Measurements from ENCODE around the gene NEMP1. TPM values are rescaled to one million over a fixed set of nuclear protein-coding genes. Genes with fewer than 3 reads are reported as not detected.
"Not testable (repeated sequence)": the region's sequence is repeated elsewhere in the genome, so short reads cannot be mapped to it uniquely, and the experiment has no call there.

Gene NEMP1
- total RNA-seq, 1 donor from 2014 or later, result 14.1 TPM

GRCh38 chr12:57124261-57124877 lies 45.8 kb upstream of the NEMP1 start:
- ATAC-seq (peak; percentile 76), DNase-seq (no peak)
- TF ChIP-seq CTCF (IDR thresholded peaks at IDR 0.05), result peak; percentile 98
- intact Hi-C loops (cut with DNase I), result no loop called here
- Histone ChIP-seq H3K36me3 (no peaks in the 10 kb centered on the region), H3K9me3 (no peaks in the 10 kb centered on the region), H3K27me3 (no peaks in the 10 kb centered on the region), H3K4me1 (no peaks in the 10 kb centered on the region), H3K27ac (no peak overlapping the region), H3K4me3 (no peak overlapping the region)

GRCh38 chr12:57123813-57124212 lies 45.2 kb upstream of the NEMP1 start:
- Histone ChIP-seq H3K27ac (no peak overlapping the region), H3K4me3 (no peak overlapping the region), H3K27me3 (no peaks in the 10 kb centered on the region), H3K9me3 (no peaks in the 10 kb centered on the region), H3K36me3 (no peaks in the 10 kb centered on the region), H3K4me1 (peaks cover 5% of the 10 kb centered on the region)
- intact Hi-C loops (cut with DNase I), result no loop called here
- no peak for DNase-seq
- ATAC-seq, result no peak
- TF ChIP-seq CTCF (IDR thresholded peaks at IDR 0.05), result no peak

GRCh38 chr12:57120718-57121117 lies 42.1 kb upstream of the NEMP1 start:
- H3K4me3 ChIP-seq; H3K4me1 ChIP-seq; H3K27ac ChIP-seq; H3K27me3 ChIP-seq; DNase-seq; ATAC-seq; intact Hi-C loops (cut with DNase I); H3K9me3 ChIP-seq; H3K36me3 ChIP-seq: not testable (repeated sequence)

- DNase-seq, result no peak
- Histone ChIP-seq H3K9me3 (no peaks in the 10 kb centered on the region), H3K4me1 (peaks cover 9% of the 10 kb centered on the region), H3K36me3 (no peaks in the 10 kb centered on the region), H3K27me3 (no peaks in the 10 kb centered on the region), H3K27ac (peak overlapping the region; percentile 9), H3K4me3 (no peak overlapping the region)
- intact Hi-C loops (cut with DNase I), result no loop called here
- no peak for ATAC-seq
- no peak for TF ChIP-seq CTCF (IDR thresholded peaks at IDR 0.05)
These were observed 40.9 kb upstream of the NEMP1 start for GRCh38 chr12:57119294-57120085.

- peak overlapping the region; percentile 9 for H3K27ac ChIP-seq
- H3K4me1 ChIP-seq, result peaks cover 9% of the 10 kb centered on the region
- no peaks in the 10 kb centered on the region for H3K36me3 ChIP-seq
- no peaks in the 10 kb centered on the region for H3K9me3 ChIP-seq
- TF ChIP-seq CTCF (IDR thresholded peaks at IDR 0.05), result no peak
- intact Hi-C loops (cut with DNase I), result no loop called here
- ATAC-seq (peak; percentile 91), DNase-seq (no peak)
- no peaks in the 10 kb centered on the region for H3K27me3 ChIP-seq
- no peak overlapping the region for H3K4me3 ChIP-seq
These were observed 40.2 kb upstream of the NEMP1 start for GRCh38 chr12:57118711-57119271.

Data from upper lobe of right lung (tissue), 1 donor.